NCI-H1092 treated with DMSO at 0.1 percent for 48 hours (cell line): ENCODE data around the gene PFDN6.

ENCODE experiments used
- DNase-seq: peaks from one replicate; lab custom pipeline; 2025; lab: John Stamatoyannopoulos, UW

Gene PFDN6

GRCh38 chr6:33317419-33317668 lies 27.9 kb downstream of the PFDN6 start:
- peak; percentile 24 for DNase-seq

GRCh38 chr6:33317669-33318425 lies 28.4 kb downstream of the PFDN6 start, which contains the start of gene ZBTB22:
TSS of gene ZBTB22 (minus strand) at chr6:33317744. CDS start at chr6:33316916, 828 bp downstream.
- peak; percentile 96 for DNase-seq

- DNase-seq, result no peak
These were observed 29.1 kb downstream of the PFDN6 start for GRCh38 chr6:33318426-33319073.

GRCh38 chr6:33319939-33320314 lies 30.5 kb downstream of the PFDN6 start:
- no peak for DNase-seq

- DNase-seq, result no peak
These were observed 31.1 kb downstream of the PFDN6 start for GRCh38 chr6:33320315-33321181.

GRCh38 chr6:33321227-33321626 lies 31.8 kb downstream of the PFDN6 start:
- DNase-seq, result no peak

- DNase-seq, result peak; percentile 72
These were observed 34.2 kb downstream of the PFDN6 start for GRCh38 chr6:33323623-33323948.

- peak; percentile 38 for DNase-seq
These were observed 34.7 kb downstream of the PFDN6 start for GRCh38 chr6:33324125-33324524.

- no peak for DNase-seq
These were observed 39.7 kb downstream of the PFDN6 start for GRCh38 chr6:33329058-33329457.

GRCh38 chr6:33330736-33331135 lies 41.3 kb downstream of the PFDN6 start:
- DNase-seq, result no peak

- no peak for DNase-seq
These were observed 44.3 kb downstream of the PFDN6 start for GRCh38 chr6:33333666-33334065.

GRCh38 chr6:33335916-33336315 lies 46.5 kb downstream of the PFDN6 start:
- no peak for DNase-seq

GRCh38 chr6:33336495-33336894 lies 47.1 kb downstream of the PFDN6 start:
- DNase-seq, result no peak

- no peak for DNase-seq
These were observed 49.8 kb downstream of the PFDN6 start for GRCh38 chr6:33339193-33339592.
